Endodermal cell (in vitro differentiated cells): ENCODE data around the gene PNPLA8. TPM values are rescaled to one million over a fixed set of nuclear protein-coding genes. Genes with fewer than 3 reads are reported as not detected.
A peak's percentile ranks its signal among the peaks of the same experiment; 100 is the strongest.

Experiments
- DNase-seq: peaks from one replicate; pipeline ENCODE4 v3.0.0-alpha.2; 2017
- H3K27ac ChIP-seq: 2 replicates; pipeline ENCODE4 v1.5.1; 2013; ENCODE audit warnings: mild to moderate bottlenecking, low read depth, low read length, moderate library complexity
- H3K27me3 ChIP-seq: 2 replicates; pipeline ENCODE4 v1.6.1; 2013; ENCODE audit warnings: mild to moderate bottlenecking, low read length, moderate library complexity; ENCODE audit not compliant: insufficient read depth, control insufficient read depth, poor library complexity, severe bottlenecking
- H3K36me3 ChIP-seq: 2 replicates; pipeline ENCODE4 v1.7.0; 2013; ENCODE audit warnings: mild to moderate bottlenecking, low read length, moderate library complexity; ENCODE audit not compliant: control insufficient read depth, insufficient read depth
- H3K4me1 ChIP-seq: one replicate; pipeline ENCODE4 v1.7.0; 2013; ENCODE audit warnings: low read length; ENCODE audit not compliant: control insufficient read depth, insufficient read depth
- H3K4me3 ChIP-seq: 2 replicates; pipeline ENCODE4 v1.5.1; 2013; ENCODE audit warnings: mild to moderate bottlenecking, low read length, moderate library complexity
- H3K9ac ChIP-seq: 2 replicates; pipeline ENCODE4 v1.6.1; 2013; ENCODE audit warnings: mild to moderate bottlenecking, low read length, moderate library complexity; ENCODE audit not compliant: poor library complexity, severe bottlenecking; ENCODE audit errors: extremely low read depth
- H3K9me3 ChIP-seq: 2 replicates; pipeline ENCODE4 v1.6.1; 2013; ENCODE audit warnings: mild to moderate bottlenecking, low read length, moderate library complexity; ENCODE audit not compliant: control insufficient read depth
- H3K27ac Mint-ChIP-seq: 2 replicates; pipeline ENCODE4 v1.8.0; 2020; ENCODE audit warnings: mixed read lengths
- H3K27me3 Mint-ChIP-seq: 2 replicates; pipeline ENCODE4 v1.8.0; 2021; ENCODE audit warnings: mild to moderate bottlenecking, mixed read lengths; ENCODE audit not compliant: insufficient read depth
- H3K36me3 Mint-ChIP-seq: 2 replicates; pipeline ENCODE4 v1.8.0; 2020; ENCODE audit warnings: low read depth, mixed read lengths
- H3K4me1 Mint-ChIP-seq: 2 replicates; pipeline ENCODE4 v1.8.0; 2020; ENCODE audit warnings: mixed read lengths
- H3K4me3 Mint-ChIP-seq: 2 replicates; pipeline ENCODE4 v1.8.0; 2020; ENCODE audit warnings: mild to moderate bottlenecking, moderate library complexity, mixed read lengths
- H3K9me3 Mint-ChIP-seq: 2 replicates; pipeline ENCODE4 v1.8.0; 2020; ENCODE audit warnings: mild to moderate bottlenecking, mixed read lengths
- CTCF ChIP-seq: fragments of 200-600 bp; sonication (generic); conservative IDR thresholded peaks from 2 replicates; pipeline ENCODE4 v1.5.0; 2021; ENCODE audit warnings: antibody characterized with exemption, mild to moderate bottlenecking
- WGBS, 2 experiments: methylation state at CpG; one replicate each; pipeline versions ENCODE4 v1.1.5 to v1.1.7; 2013; ENCODE audit warnings: missing lambda C conversion rate in 2 of 2, mixed read lengths in 1 of 2; ENCODE audit not compliant: insufficient coverage in 1 of 2, insufficient read length in 1 of 2; 5-methylcytosine and 5-hydroxymethylcytosine counted together
- total RNA-seq, 2 donors: library from RNA; stranded (reverse); fragmentation: NEBNext Ultra II Directional in 1 of 2; extraction: Animal tissue kit (Norgen Biotek cat#: 25700) in 1 of 2; gene quantifications; 2 replicates in 1 of 2; 3 replicates in 1 of 2; pipeline ENCODE4 v1.2.1, GENCODE V29; 2021

Gene PNPLA8
- total RNA-seq, 2 donors from 2014 or later = 15.9 to 20.1 TPM

GRCh38 chr7:108455998-108456677 is 69.8 kb downstream of the PNPLA8 start, which contains the start of gene NRCAM:
NRCAM (minus strand) TSS chr7:108456436; CDS start chr7:108240064, 216,372 bp downstream.
- peaks cover 10% of the 10 kb centered on the region for H3K4me1 Mint-ChIP-seq

GRCh38 chr7:108455551-108455997 is 70.4 kb downstream of the PNPLA8 start:
- no peak for TF ChIP-seq CTCF
- Histone ChIP-seq H3K9me3 (no peaks in the 10 kb centered on the region), H3K27me3 (peaks cover 38% of the 10 kb centered on the region), H3K4me3 (peak overlapping the region; percentile 82), H3K36me3 (no peaks in the 10 kb centered on the region), H3K27ac (no peak overlapping the region), H3K4me1 (no peaks in the 10 kb centered on the region), H3K9ac (peak overlapping the region; percentile 13)
- H3K9me3 Mint-ChIP-seq = no peaks in the 10 kb centered on the region
- peaks cover 69% of the 10 kb centered on the region for H3K27me3 Mint-ChIP-seq
- peak overlapping the region; percentile 72 for H3K4me3 Mint-ChIP-seq
- no peak overlapping the region for H3K27ac Mint-ChIP-seq
- WGBS, 2 experiments = 0% methylated on average over 9 to 47 of the region's 47 CpGs
- no peaks in the 10 kb centered on the region for H3K36me3 Mint-ChIP-seq
- DNase-seq = no peak
- H3K4me1 Mint-ChIP-seq = peaks cover 10% of the 10 kb centered on the region

More at GRCh38 chr7:108455998-108456677, 69.8 kb downstream of the PNPLA8 start, which contains the start of gene NRCAM:
- no peaks in the 10 kb centered on the region for H3K4me1 ChIP-seq
- Mint-ChIP-seq H3K36me3 (no peaks in the 10 kb centered on the region), H3K27ac (no peak within 1 kb of the TSS), H3K27me3 (peaks cover 68% of the 10 kb centered on the region), H3K9me3 (no peaks in the 10 kb centered on the region), H3K4me3 (peak within 1 kb of the TSS; percentile 72)
- peaks cover 38% of the 10 kb centered on the region for H3K27me3 ChIP-seq
- H3K9me3 ChIP-seq = no peaks in the 10 kb centered on the region
- H3K4me3 ChIP-seq = peak within 1 kb of the TSS; percentile 82
- no peaks in the 10 kb centered on the region for H3K36me3 ChIP-seq
- H3K27ac ChIP-seq = no peak within 1 kb of the TSS
- no peak for TF ChIP-seq CTCF
- peak; percentile 96 for DNase-seq
- H3K9ac ChIP-seq = peak within 1 kb of the TSS; percentile 13
- 0% methylated on average over 32 to 81 of the region's 81 CpGs for WGBS, 2 experiments

GRCh38 chr7:108454674-108455550 is 71.0 kb downstream of the PNPLA8 start:
- Histone ChIP-seq H3K4me1 (no peaks in the 10 kb centered on the region), H3K27me3 (peaks cover 38% of the 10 kb centered on the region), H3K9me3 (no peaks in the 10 kb centered on the region), H3K4me3 (peak overlapping the region; percentile 82), H3K36me3 (no peaks in the 10 kb centered on the region), H3K9ac (peak overlapping the region; percentile 13), H3K27ac (no peak overlapping the region)
- Mint-ChIP-seq H3K27ac (no peak overlapping the region), H3K9me3 (no peaks in the 10 kb centered on the region), H3K27me3 (peaks cover 69% of the 10 kb centered on the region), H3K4me3 (peak overlapping the region; percentile 72), H3K36me3 (no peaks in the 10 kb centered on the region), H3K4me1 (peaks cover 8% of the 10 kb centered on the region)
- DNase-seq = peak; percentile 81
- WGBS, 2 experiments = 0% methylated on average over 20 to 72 of the region's 72 CpGs
- TF ChIP-seq CTCF = peak; percentile 49
